ENCODE results near the gene PHF5A. TPM values are rescaled to one million over a fixed set of nuclear protein-coding genes. Genes with fewer than 3 reads are reported as not detected.

PHF5A gene
- total and polyA plus RNA-seq, 2 donors (not counting 1 experiment from before 2014, with no cell fraction given) = 29.4 to 31.6 TPM

DNA sequence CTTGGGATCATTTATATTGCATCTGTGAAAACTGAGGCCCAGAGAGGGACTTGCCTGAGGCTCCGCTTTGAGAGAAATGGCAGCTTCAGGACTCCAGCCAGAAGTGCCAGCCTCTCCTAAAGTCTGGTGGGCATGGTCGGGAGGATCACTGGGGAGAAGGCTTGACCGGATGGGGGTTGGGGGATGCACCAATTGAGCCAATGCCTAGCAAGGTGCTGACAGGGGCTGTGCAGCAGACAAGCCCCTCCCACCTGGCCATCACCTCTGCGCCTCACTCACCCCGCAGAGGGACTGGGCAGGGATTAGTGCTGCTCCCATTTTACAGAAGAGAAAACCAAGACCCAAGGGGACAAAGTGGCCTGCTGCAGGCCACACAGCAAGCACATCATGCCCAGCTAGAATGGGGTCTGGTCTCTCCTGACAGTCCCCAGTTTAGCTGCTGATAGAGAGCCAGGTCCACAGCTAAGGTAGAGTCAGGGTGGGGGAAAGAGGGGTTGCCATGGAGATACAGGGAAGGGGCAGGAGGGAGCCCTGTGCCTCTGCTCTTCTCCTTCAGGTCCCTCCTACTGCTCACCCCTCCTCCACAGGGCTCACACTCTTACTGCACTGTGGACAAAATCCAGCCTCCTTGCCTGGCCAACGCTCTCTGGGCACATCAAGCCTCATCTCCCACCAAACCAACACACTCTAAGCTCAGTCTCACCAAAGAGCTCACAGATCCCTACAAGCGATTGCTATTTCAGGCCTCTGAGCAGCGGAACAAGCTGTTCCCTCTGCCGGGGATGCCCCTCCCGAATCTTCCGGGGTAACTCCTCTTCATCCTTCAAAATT, 57.3 kb downstream of the PHF5A start:
- Histone ChIP-seq H3K27ac (ENCODE audit: low read length in 2 of 2) (peak overlapping the region; percentile 98 to 99), H3K79me2 (ENCODE audit: control insufficient read depth, insufficient read depth, low read length) (peaks cover 79% of the 10 kb centered on the region), H3K36me3 (replicated peaks in 1 of 2; ENCODE audit: control extremely low read depth in 1 of 2, control insufficient read depth in 1 of 2, extremely low read depth in 1 of 2, insufficient read depth in 2 of 2, low read length in 1 of 2) (peaks cover 0 to 2% of the 10 kb centered on the region in 2 experiments), H4K20me1 (ENCODE audit: control insufficient read depth, insufficient read depth, low read length, poor library complexity, severe bottlenecking) (no peaks in the 10 kb centered on the region), H2AFZ (ENCODE audit: insufficient read depth, low read depth, low read length, poor library complexity, severe bottlenecking) (no peak overlapping the region), H3K9ac (ENCODE audit: low read length) (no peak overlapping the region), H3K4me2 (replicated peaks; ENCODE audit: low read depth, low read length, poor library complexity, severe bottlenecking) (peak overlapping the region; percentile 15), H3K27me3 (replicated peaks in 1 of 4; ENCODE audit: control extremely low read depth in 1 of 4, control insufficient read depth in 3 of 4, insufficient read depth in 4 of 4, low read length in 3 of 4) (no peaks in the 10 kb centered on the region), H3K9me3 (ENCODE audit: control extremely low read depth in 1 of 3, control insufficient read depth in 2 of 3, insufficient read depth in 1 of 3, low read length in 2 of 3) (no peaks in the 10 kb centered on the region), H3K4me1 (ENCODE audit: control insufficient read depth in 2 of 2, insufficient read depth in 2 of 2, low read length in 2 of 2) (peaks cover 30 to 54% of the 10 kb centered on the region in 2 donors), H3K4me3 (ENCODE audit: control extremely low read depth in 1 of 5, extremely low read depth in 1 of 5, insufficient read depth in 1 of 5, low read depth in 2 of 5, low read length in 4 of 5) (no peak overlapping the region)
- H3K27ac Mint-ChIP-seq = peak overlapping the region; percentile 88
- intact Hi-C loops (cut with micrococcal nuclease) = no loop called here
- DNase-seq (no peak), ATAC-seq (ENCODE audit: low read depth) (no peak)
- H3K27me3 Mint-ChIP-seq = no peaks in the 10 kb centered on the region
- TF ChIP-seq EZH2 (IDR thresholded peaks at IDR 0.05; ENCODE audit: borderline replicate concordance, insufficient read depth, low read depth, low read length, poor library complexity, severe bottlenecking) = no peak
- TF ChIP-seq, protein P1, sequence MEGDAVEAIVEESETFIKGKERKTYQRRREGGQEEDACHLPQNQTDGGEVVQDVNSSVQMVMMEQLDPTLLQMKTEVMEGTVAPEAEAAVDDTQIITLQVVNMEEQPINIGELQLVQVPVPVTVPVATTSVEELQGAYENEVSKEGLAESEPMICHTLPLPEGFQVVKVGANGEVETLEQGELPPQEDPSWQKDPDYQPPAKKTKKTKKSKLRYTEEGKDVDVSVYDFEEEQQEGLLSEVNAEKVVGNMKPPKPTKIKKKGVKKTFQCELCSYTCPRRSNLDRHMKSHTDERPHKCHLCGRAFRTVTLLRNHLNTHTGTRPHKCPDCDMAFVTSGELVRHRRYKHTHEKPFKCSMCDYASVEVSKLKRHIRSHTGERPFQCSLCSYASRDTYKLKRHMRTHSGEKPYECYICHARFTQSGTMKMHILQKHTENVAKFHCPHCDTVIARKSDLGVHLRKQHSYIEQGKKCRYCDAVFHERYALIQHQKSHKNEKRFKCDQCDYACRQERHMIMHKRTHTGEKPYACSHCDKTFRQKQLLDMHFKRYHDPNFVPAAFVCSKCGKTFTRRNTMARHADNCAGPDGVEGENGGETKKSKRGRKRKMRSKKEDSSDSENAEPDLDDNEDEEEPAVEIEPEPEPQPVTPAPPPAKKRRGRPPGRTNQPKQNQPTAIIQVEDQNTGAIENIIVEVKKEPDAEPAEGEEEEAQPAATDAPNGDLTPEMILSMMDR (IDR thresholded peaks at IDR 0.05) = no peak
- H3K4me1 Mint-ChIP-seq = peaks cover 51% of the 10 kb centered on the region
- WGBS (ENCODE audit: insufficient coverage) = 98% methylated on average over 10 of the region's 11 CpGs
- H3K4me3 Mint-ChIP-seq = peak overlapping the region; percentile 60
- ChIA-PET CTCF (interaction anchor here (0.6 to 11.6 kb wide), 3 partner anchors 53 to 116 kb away, joined by 3 to 228 read pairs (median 4); no protein-coding TSS in a partner anchor), POLR2A (interaction anchor here (1.2 to 1.5 kb wide), 2 partner anchors 58 to 133 kb away, joined by 3 to 4 read pairs; partner anchors contain the start of genes ACO2, PHF5A and POLR3H)
- H3K9me3 Mint-ChIP-seq (ENCODE audit: insufficient read depth) = no peaks in the 10 kb centered on the region

DNA sequence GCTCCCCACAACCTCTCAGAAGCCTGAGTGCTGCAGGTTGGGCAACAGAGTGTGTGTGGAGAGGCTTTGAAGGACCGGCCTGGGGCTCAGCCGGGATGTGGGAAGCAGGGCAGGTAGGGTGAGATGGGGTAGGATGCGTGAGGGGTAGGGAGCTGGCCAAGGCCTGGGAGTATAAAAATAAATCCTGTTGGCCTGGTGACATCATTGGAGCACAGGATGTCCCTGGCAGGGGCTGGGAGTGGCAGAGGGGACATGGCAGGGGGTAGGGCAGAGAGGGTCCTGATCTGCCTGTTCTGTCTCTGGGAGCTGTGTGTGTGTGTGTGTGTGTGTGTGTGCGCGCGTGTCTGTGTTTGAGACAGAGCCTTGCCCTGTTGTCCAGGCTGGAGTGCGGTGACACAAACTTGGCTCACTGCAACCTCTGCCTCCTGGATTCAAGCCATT, 58.2 kb downstream of the PHF5A start:
- ChIA-PET POLR2A (interaction anchor here (1.1 to 1.2 kb wide), 3 partner anchors 36 to 58 kb away, joined by 3 to 4 read pairs (median 4); partner anchors contain the start of genes ACO2, PHF5A and TOB2), CTCF (interaction anchor here (1.2 to 11.6 kb wide), 4 partner anchors 9 to 117 kb away, joined by 3 to 228 read pairs (median 12); partner anchors contain the start of gene TOB2)
- TF ChIP-seq, protein P1 (IDR thresholded peaks at IDR 0.05) = no peak
- no peak for TF ChIP-seq EZH2 (IDR thresholded peaks at IDR 0.05; ENCODE audit: borderline replicate concordance, insufficient read depth, low read depth, low read length, poor library complexity, severe bottlenecking)
- H3K4me2 ChIP-seq (replicated peaks; ENCODE audit: low read depth, low read length, poor library complexity, severe bottlenecking) = no peak overlapping the region
- ATAC-seq (ENCODE audit: low read depth) (no peak), DNase-seq (no peak)
- H3K4me3 Mint-ChIP-seq = no peak overlapping the region
- no peak overlapping the region for H3K9ac ChIP-seq (ENCODE audit: low read length)
- no peak overlapping the region for H2AFZ ChIP-seq (ENCODE audit: insufficient read depth, low read depth, low read length, poor library complexity, severe bottlenecking)
- H3K4me1 ChIP-seq (ENCODE audit: control insufficient read depth in 2 of 2, insufficient read depth in 2 of 2, low read length in 2 of 2) = peaks cover 30 to 55% of the 10 kb centered on the region in 2 donors
- no peak overlapping the region for H3K4me3 ChIP-seq (ENCODE audit: control extremely low read depth in 1 of 5, extremely low read depth in 1 of 5, insufficient read depth in 1 of 5, low read depth in 2 of 5, low read length in 4 of 5)
- intact Hi-C loops (cut with micrococcal nuclease) = no loop called here
- H4K20me1 ChIP-seq (ENCODE audit: control insufficient read depth, insufficient read depth, low read length, poor library complexity, severe bottlenecking) = no peaks in the 10 kb centered on the region
- peaks cover 70% of the 10 kb centered on the region for H3K79me2 ChIP-seq (ENCODE audit: control insufficient read depth, insufficient read depth, low read length)
- 93% methylated on average over 4 of the region's 7 CpGs for WGBS (ENCODE audit: insufficient coverage)
- H3K27me3 Mint-ChIP-seq = no peaks in the 10 kb centered on the region
- H3K27ac Mint-ChIP-seq = peak overlapping the region; percentile 86
- peaks cover 53% of the 10 kb centered on the region for H3K4me1 Mint-ChIP-seq
- H3K27me3 ChIP-seq (replicated peaks in 1 of 4; ENCODE audit: control extremely low read depth in 1 of 4, control insufficient read depth in 3 of 4, insufficient read depth in 4 of 4, low read length in 3 of 4) = no peaks in the 10 kb centered on the region
- H3K27ac ChIP-seq (ENCODE audit: low read length in 2 of 2) = peak overlapping the region in 1 of 2 donors; percentile 99
- no peaks in the 10 kb centered on the region for H3K9me3 Mint-ChIP-seq (ENCODE audit: insufficient read depth)
- no peaks in the 10 kb centered on the region for H3K9me3 ChIP-seq (ENCODE audit: control extremely low read depth in 1 of 3, control insufficient read depth in 2 of 3, insufficient read depth in 1 of 3, low read length in 2 of 3)
- H3K36me3 ChIP-seq (replicated peaks in 1 of 2; ENCODE audit: control extremely low read depth in 1 of 2, control insufficient read depth in 1 of 2, extremely low read depth in 1 of 2, insufficient read depth in 2 of 2, low read length in 1 of 2) = no peaks in the 10 kb centered on the region
